CD4-positive, alpha-beta T cell (primary cell): ENCODE results near the gene CSTPP1. TPM values are rescaled to one million over a fixed set of nuclear protein-coding genes. Genes with fewer than 3 reads are reported as not detected.
"Not testable (repeated sequence)": the region's sequence is repeated elsewhere in the genome, so short reads cannot be mapped to it uniquely, and the experiment has no call there.

Experiments
- ATAC-seq: fragments of 200-7000 bp; cut with Tn5 transposase; one replicate; pipeline ENCODE4 v1.10.0; 2022; ENCODE audit warnings: mild to moderate bottlenecking; ENCODE audit not compliant: poor library complexity
- CTCF ChIA-PET: fragments of 350-600 bp; sonication (Branson Sonifier 250); formaldehyde crosslinking; loops from one replicate; lab custom pipeline; 2021; ENCODE audit warnings: antibody characterized with exemption, inconsistent platforms; lab: Charles Lee
- POLR2A ChIA-PET: fragments of 350-600 bp; sonication (Branson Sonifier 250); formaldehyde crosslinking; loops from one replicate; lab custom pipeline; 2021; ENCODE audit warnings: antibody characterized with exemption, inconsistent platforms; lab: Charles Lee
- DNase-seq, 14 experiments: peaks; one replicate each; pipeline ENCODE4 v3.0.0-alpha.2; 2013 to 2020; ENCODE audit warnings: mixed read lengths in 2 of 14
- H3K27ac ChIP-seq, 2 donors: one replicate each; pipeline versions ENCODE4 v1.5.1 to v1.7.0; 2013; ENCODE audit warnings: low read length in 2 of 2, low read depth in 1 of 2, mild to moderate bottlenecking in 1 of 2
- H3K27me3 ChIP-seq, 2 experiments: 1 replicate in 1 of 2; 2 replicates in 1 of 2; pipeline versions ENCODE4 v1.6.1 to v1.7.0; 2013; ENCODE audit warnings: low read length in 2 of 2, control low read depth in 1 of 2, mild to moderate bottlenecking in 1 of 2, moderate library complexity in 1 of 2; ENCODE audit not compliant: insufficient read depth in 2 of 2, control insufficient read depth in 1 of 2
- H3K36me3 ChIP-seq: one replicate; pipeline ENCODE4 v1.6.1; 2013; ENCODE audit warnings: low read length, control low read depth; ENCODE audit not compliant: insufficient read depth
- H3K4me1 ChIP-seq: one replicate; pipeline ENCODE4 v1.6.1; 2013; ENCODE audit warnings: low read length, control low read depth; ENCODE audit not compliant: insufficient read depth
- H3K4me3 ChIP-seq: one replicate; pipeline ENCODE4 v1.5.1; 2013; ENCODE audit warnings: mild to moderate bottlenecking, low read length, moderate library complexity
- H3K9me3 ChIP-seq, 2 experiments: 1 replicate in 1 of 2; 2 replicates in 1 of 2; pipeline versions ENCODE4 v1.6.1 to v1.7.0; 2013; ENCODE audit warnings: low read length in 2 of 2, mild to moderate bottlenecking in 2 of 2, control low read depth in 1 of 2, moderate library complexity in 1 of 2; ENCODE audit not compliant: control insufficient read depth in 1 of 2, insufficient read depth in 1 of 2
- H3K27ac Mint-ChIP-seq: one replicate; pipeline ENCODE4 v1.8.0; 2020; ENCODE audit warnings: mixed read lengths
- H3K27me3 Mint-ChIP-seq: one replicate; pipeline ENCODE4 v1.8.0; 2021; ENCODE audit warnings: mixed read lengths
- H3K36me3 Mint-ChIP-seq: one replicate; pipeline ENCODE4 v1.8.0; 2021; ENCODE audit warnings: low read depth, mixed read lengths
- H3K4me1 Mint-ChIP-seq: one replicate; pipeline ENCODE4 v1.8.0; 2021; ENCODE audit warnings: low read depth, mixed read lengths
- H3K4me3 Mint-ChIP-seq: one replicate; pipeline ENCODE4 v1.8.0; 2020; ENCODE audit warnings: mild to moderate bottlenecking, mixed read lengths
- H3K9me3 Mint-ChIP-seq: one replicate; pipeline ENCODE4 v1.8.0; 2020; ENCODE audit warnings: mixed read lengths
- CTCF ChIP-seq: fragments of 200-600 bp; IDR thresholded peaks from one replicate; pipeline ENCODE4 v1.8.0; 2022; ENCODE audit warnings: antibody characterized with exemption, mild to moderate bottlenecking
- intact Hi-C, 2 experiments: fragments of 100-400 bp; cut with DNase I in 1 of 2; cut with micrococcal nuclease in 1 of 2; formaldehyde crosslinking; loops; one replicate each; pipeline versions ENCODE4 v1.15.1 to v1.9.0; 2023 to 2025; cut with DNase I, micrococcal nuclease
- total RNA-seq, 174 experiments: library from RNA in 2 of 174; stranded (reverse) in 2 of 174; gene quantifications; one replicate each; pipeline ENCODE4 v1.2.3 and lab custom pipeline; 2021 to 2026

Gene CSTPP1
- total RNA-seq, 2 experiments from 2014 or later: 6.6 to 7.3 TPM

- ChIA-PET POLR2A (no interaction called here), CTCF (no interaction called here)
- Histone ChIP-seq H3K27ac (no peak overlapping the region), H3K27me3 (no peaks in the 10 kb centered on the region), H3K36me3 (no peaks in the 10 kb centered on the region), H3K4me1 (no peaks in the 10 kb centered on the region), H3K9me3 (no peaks in the 10 kb centered on the region), H3K4me3 (no peak overlapping the region)
- no peaks in the 10 kb centered on the region for H3K27me3 Mint-ChIP-seq
- intact Hi-C loops: no loop called here
- no peaks in the 10 kb centered on the region for H3K4me1 Mint-ChIP-seq
- H3K27ac Mint-ChIP-seq: no peak overlapping the region
- no peaks in the 10 kb centered on the region for H3K36me3 Mint-ChIP-seq
- no peaks in the 10 kb centered on the region for H3K9me3 Mint-ChIP-seq
- ATAC-seq: no peak
- DNase-seq: no peak
- TF ChIP-seq CTCF: no peak
- no peak overlapping the region for H3K4me3 Mint-ChIP-seq
Measured at GRCh38 chr11:47071791-47072261, 135.3 kb downstream of the CSTPP1 start.

- POLR2A ChIA-PET: no interaction called here
- Histone ChIP-seq H3K4me3 (no peak overlapping the region), H3K27me3 (no peaks in the 10 kb centered on the region), H3K27ac (no peak overlapping the region), H3K36me3 (no peaks in the 10 kb centered on the region), H3K9me3 (no peaks in the 10 kb centered on the region), H3K4me1 (no peaks in the 10 kb centered on the region)
- no peak for TF ChIP-seq CTCF
- H3K27ac Mint-ChIP-seq: no peak overlapping the region
- no peaks in the 10 kb centered on the region for H3K36me3 Mint-ChIP-seq
- H3K9me3 Mint-ChIP-seq: no peaks in the 10 kb centered on the region
- H3K4me3 Mint-ChIP-seq: no peak overlapping the region
- CTCF ChIA-PET: no interaction called here
- DNase-seq (no peak), ATAC-seq (no peak)
- no peaks in the 10 kb centered on the region for H3K4me1 Mint-ChIP-seq
- intact Hi-C loops: no loop called here
- H3K27me3 Mint-ChIP-seq: no peaks in the 10 kb centered on the region
Measured at GRCh38 chr11:47078751-47079521, 142.4 kb downstream of the CSTPP1 start.

- POLR2A ChIA-PET, H3K9me3 ChIP-seq, H3K27ac Mint-ChIP-seq, H3K4me3 Mint-ChIP-seq, ATAC-seq, H3K27me3 ChIP-seq, H3K27me3 Mint-ChIP-seq, intact Hi-C loops, H3K4me1 Mint-ChIP-seq, H3K36me3 ChIP-seq, H3K4me3 ChIP-seq, CTCF ChIA-PET, H3K27ac ChIP-seq, H3K36me3 Mint-ChIP-seq, DNase-seq, H3K9me3 Mint-ChIP-seq, H3K4me1 ChIP-seq: not testable (repeated sequence)
Measured at GRCh38 chr11:47080775-47081174, 144.2 kb downstream of the CSTPP1 start.

- DNase-seq (no peak), ATAC-seq (no peak)
- Mint-ChIP-seq H3K4me1 (no peaks in the 10 kb centered on the region), H3K36me3 (no peaks in the 10 kb centered on the region), H3K27ac (no peak overlapping the region), H3K4me3 (no peak overlapping the region), H3K9me3 (no peaks in the 10 kb centered on the region), H3K27me3 (no peaks in the 10 kb centered on the region)
- intact Hi-C loops: no loop called here
- H3K4me3 ChIP-seq: no peak overlapping the region
- H3K9me3 ChIP-seq: no peaks in the 10 kb centered on the region
- POLR2A ChIA-PET: no interaction called here
- H3K27me3 ChIP-seq: no peaks in the 10 kb centered on the region
- TF ChIP-seq CTCF: no peak
- CTCF ChIA-PET: no interaction called here
- H3K4me1 ChIP-seq: no peaks in the 10 kb centered on the region
- no peak overlapping the region for H3K27ac ChIP-seq
- H3K36me3 ChIP-seq: no peaks in the 10 kb centered on the region
Measured at GRCh38 chr11:47083913-47084312, 147.4 kb downstream of the CSTPP1 start.
